ENCODE data around the gene STXBP5.
A peak's percentile ranks its signal among the peaks of the same experiment; 100 is the strongest.

STXBP5 gene

GRCh38 chr6:147204060-147204785 lies at the start of gene STXBP5:
TSS of gene STXBP5 (plus strand) at chr6:147204417. CDS start at chr6:147204533, 116 bp downstream.
- DNase-seq = peak; percentile 32

- DNase-seq = peak; percentile 95
These were observed 49.8 kb upstream of the STXBP5 start for GRCh38 chr6:147154454-147154853.

DNA sequence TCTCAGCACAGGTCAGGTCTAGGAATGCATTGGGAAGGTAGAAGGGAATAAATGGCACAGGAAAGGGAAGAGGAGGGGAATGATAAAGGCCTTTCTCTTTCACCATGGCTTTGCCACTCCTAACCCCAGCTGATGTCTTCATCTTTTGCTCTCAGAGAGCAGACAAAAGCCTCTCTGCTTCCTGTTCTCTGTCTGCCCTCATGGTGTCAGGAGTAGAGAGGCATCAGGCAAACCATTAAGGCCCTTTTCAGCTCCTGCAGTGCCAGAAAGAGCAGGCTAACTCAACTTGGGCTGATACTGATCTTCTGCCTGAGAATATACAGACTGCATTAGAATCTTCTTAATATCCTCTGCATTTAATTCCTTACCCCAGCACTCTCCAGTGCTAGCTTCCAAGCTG lies 48.0 kb upstream of the STXBP5 start:
- no peak for DNase-seq

GRCh38 chr6:147156799-147157382 lies 47.3 kb upstream of the STXBP5 start:
- no peak for DNase-seq

DNA sequence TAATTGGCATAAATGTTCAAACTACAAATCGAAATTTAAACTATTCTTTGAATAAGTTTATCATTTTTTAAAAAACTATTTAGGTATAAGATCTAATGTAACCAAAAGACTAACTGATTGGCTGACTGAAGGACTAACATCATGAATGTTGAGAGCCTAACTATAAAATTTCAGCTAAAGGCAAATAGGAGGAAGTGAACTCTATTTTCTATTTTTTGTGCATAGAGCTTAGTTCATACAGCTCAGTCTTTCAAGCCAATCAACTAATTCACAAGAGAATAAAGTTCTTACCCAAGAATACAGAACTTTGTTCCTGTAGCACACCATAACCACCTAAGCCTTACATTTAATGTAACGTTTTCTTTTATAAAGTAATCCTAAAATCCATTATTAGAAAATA lies 46.3 kb upstream of the STXBP5 start:
- DNase-seq = no peak

- DNase-seq = no peak
These were observed 45.3 kb upstream of the STXBP5 start for GRCh38 chr6:147158881-147159280.

- DNase-seq = no peak
These were observed 44.5 kb upstream of the STXBP5 start for GRCh38 chr6:147159536-147160374.

GRCh38 chr6:147160593-147160992 lies 43.6 kb upstream of the STXBP5 start:
- no peak for DNase-seq

DNA sequence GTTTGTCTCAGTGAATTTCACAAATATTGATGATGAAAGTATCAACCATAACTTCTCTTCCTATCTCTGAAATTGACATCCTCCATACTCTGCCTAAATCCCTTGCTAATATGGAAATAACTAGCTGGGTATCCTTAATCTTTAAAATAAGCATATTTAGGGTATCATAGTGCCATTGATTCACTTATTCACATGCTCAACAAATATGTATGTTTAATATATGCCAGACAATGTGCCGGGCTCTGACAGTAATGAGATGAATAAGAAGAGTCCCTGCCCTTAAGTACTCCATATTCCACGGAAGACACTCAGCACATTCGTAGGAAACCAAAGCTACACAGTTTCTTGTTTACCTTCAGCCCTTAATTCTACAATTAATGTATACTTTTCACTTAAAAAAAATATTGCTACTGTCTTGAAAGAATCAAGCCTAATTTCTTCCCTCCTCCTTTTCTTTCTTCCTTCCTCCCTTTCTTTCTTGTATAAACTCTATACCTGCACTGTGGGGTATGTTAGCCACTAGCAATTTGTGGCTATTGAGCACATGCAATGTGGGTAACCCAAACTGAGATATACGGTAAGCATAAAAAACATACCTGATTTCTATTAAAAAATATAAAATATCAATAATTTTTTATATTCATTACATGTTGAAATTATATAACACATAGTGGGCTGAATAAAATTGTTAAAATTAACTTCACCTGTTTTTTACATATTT lies 42.8 kb upstream of the STXBP5 start:
- no peak for DNase-seq

DNA sequence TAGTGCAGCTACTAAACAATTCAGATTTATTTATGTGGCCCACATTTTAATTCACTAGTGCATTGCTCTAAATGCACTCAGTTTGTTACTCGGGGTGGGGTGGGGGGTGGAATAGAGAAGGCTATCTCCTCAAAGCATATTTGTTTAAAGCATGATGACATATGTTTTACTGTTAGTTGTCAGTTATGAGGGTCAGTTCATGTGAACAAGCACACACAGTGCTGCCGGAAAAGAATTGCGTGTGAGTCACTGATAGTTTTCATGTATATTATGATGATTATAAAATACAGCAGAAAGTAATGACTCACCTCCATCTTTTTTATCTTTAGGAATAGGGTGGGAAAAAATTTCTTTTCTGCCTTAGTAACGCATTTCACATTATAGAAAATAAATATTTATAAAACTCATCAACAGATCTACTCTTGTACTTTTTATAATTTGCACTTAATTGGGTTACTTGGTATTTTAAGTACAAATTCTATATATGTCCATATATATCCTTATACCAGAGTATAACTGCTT lies 42.2 kb upstream of the STXBP5 start:
- DNase-seq = peak; percentile 32

- no peak for DNase-seq
These were observed 39.5 kb upstream of the STXBP5 start for GRCh38 chr6:147164761-147165160.

DNA sequence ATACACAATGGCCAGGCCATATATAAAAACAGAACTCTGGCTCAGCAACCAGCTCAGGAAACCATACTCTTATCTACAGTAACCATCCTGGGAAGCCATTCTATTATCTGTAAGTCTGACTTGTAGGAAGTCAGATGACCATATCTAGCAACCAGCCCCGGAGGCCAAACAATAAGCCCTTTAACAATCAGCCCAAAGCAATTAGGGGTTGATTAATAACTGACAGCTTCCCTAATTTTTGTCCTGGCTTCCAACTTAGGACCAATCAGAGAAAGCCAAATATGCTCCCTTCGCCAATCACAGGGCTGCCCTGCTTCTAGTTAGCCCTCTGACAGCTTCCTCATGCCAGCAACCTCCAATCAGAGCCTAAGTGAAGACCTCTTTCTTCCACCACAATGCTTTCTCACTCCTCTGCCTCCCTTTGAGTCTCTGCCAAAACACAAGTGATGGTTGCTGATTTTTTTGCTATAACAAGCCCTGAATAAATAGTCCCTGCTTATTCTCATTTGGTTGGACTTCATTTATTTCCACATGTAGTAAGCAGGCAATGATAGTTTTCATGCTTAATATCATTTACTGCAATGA lies 37.8 kb upstream of the STXBP5 start:
- no peak for DNase-seq

DNA sequence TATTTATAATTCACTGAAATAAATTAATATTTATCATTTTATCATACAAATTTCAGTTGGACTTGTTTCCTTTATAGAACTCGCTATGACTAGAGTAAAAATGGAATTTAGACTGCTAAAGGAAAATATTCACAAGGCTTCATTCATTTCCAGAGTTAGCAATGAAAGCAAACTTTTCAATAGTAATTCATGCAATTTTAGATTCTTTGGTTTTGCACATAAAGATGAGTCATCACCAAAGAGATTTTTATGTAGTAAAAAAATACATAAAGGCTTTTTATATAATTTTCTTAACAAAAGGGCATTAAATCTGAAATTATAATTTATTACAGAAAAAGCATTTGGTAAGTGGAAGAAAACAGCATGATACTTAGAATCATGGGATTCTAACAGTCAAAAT lies 37.2 kb upstream of the STXBP5 start:
- no peak for DNase-seq

- DNase-seq = no peak
These were observed 36.4 kb upstream of the STXBP5 start for GRCh38 chr6:147167576-147168461.

GRCh38 chr6:147169529-147169928 lies 34.7 kb upstream of the STXBP5 start:
- no peak for DNase-seq

- no peak for DNase-seq
These were observed 33.9 kb upstream of the STXBP5 start for GRCh38 chr6:147170269-147170668.

- DNase-seq = no peak
These were observed 31.1 kb upstream of the STXBP5 start for GRCh38 chr6:147173140-147173539.

GRCh38 chr6:147173675-147174308 lies 30.4 kb upstream of the STXBP5 start:
- DNase-seq = no peak

- no peak for DNase-seq
These were observed 27.4 kb upstream of the STXBP5 start for GRCh38 chr6:147176795-147177194.

DNA sequence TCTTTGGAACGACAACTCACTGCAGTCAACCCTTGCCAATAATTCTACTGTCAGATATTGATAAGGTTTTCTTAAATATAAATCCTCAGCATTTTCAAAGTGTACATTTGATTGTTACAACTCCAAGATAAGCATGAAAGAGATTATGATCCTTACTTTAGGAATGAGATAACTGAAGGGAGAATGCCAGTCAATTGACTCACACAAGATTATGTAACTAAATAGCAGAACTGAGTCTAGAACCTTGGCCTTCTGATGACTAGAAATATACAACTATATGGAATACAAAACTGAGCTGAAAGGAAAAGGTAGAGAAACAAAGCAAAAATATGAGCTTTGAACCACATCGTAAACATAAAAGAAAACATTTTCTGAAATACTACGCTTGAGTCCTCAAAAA lies 26.9 kb upstream of the STXBP5 start:
- no peak for DNase-seq

- DNase-seq = no peak
These were observed 25.9 kb upstream of the STXBP5 start for GRCh38 chr6:147178355-147178754.
